ENCODE measurements around the gene DDO.
"Not testable (repeated sequence)": the region's sequence is repeated elsewhere in the genome, so short reads cannot be mapped to it uniquely, and the experiment has no call there.

Gene DDO

GRCh38 chr6:110369066-110369465 is 46.3 kb downstream of the DDO start:
- no peak for DNase-seq

- DNase-seq: no peak
Measured at GRCh38 chr6:110368284-110368683, 47.1 kb downstream of the DDO start.

GRCh38 chr6:110367825-110368224 is 47.5 kb downstream of the DDO start:
- DNase-seq: no peak

GRCh38 chr6:110366975-110367374 is 48.4 kb downstream of the DDO start:
- DNase-seq: no peak

- DNase-seq: no peak
Measured at GRCh38 chr6:110366256-110366655, 49.1 kb downstream of the DDO start.

- no peak for DNase-seq
Measured at GRCh38 chr6:110364364-110365105, 50.8 kb downstream of the DDO start.

- DNase-seq: no peak
Measured at GRCh38 chr6:110363748-110364147, 51.6 kb downstream of the DDO start.

GRCh38 chr6:110360676-110361075 is 54.7 kb downstream of the DDO start:
- DNase-seq: no peak

- DNase-seq: no peak
Measured at GRCh38 chr6:110359556-110359955, 55.8 kb downstream of the DDO start.

- DNase-seq: peak in 5 of 56 donors; percentile 16 to 65 (median 20)
Measured at GRCh38 chr6:110358553-110359160, 56.7 kb downstream of the DDO start.

- peak in 4 of 56 donors; percentile 7 to 39 (median 22) for DNase-seq
Measured at GRCh38 chr6:110357664-110358552, 57.5 kb downstream of the DDO start, which contains the start of gene METTL24. Gene METTL24, minus strand, starts transcription at chr6:110358349. Its CDS starts 77 bp downstream, at chr6:110358272.

GRCh38 chr6:110357298-110357663 is 58.1 kb downstream of the DDO start:
- DNase-seq: no peak

GRCh38 chr6:110356778-110357177 is 58.6 kb downstream of the DDO start:
- DNase-seq: no peak

GRCh38 chr6:110355727-110356126 is 59.6 kb downstream of the DDO start:
- peak in 12 of 56 donors; percentile 11 to 66 (median 25) for DNase-seq

GRCh38 chr6:110355022-110355421 is 60.4 kb downstream of the DDO start:
- DNase-seq: no peak

GRCh38 chr6:110354153-110354552 is 61.2 kb downstream of the DDO start:
- DNase-seq: no peak

GRCh38 chr6:110353457-110354001 is 61.8 kb downstream of the DDO start:
- DNase-seq: no peak

GRCh38 chr6:110352563-110353262 is 62.7 kb downstream of the DDO start:
- no peak for DNase-seq

- DNase-seq: no peak
Measured at GRCh38 chr6:110351986-110352385, 63.4 kb downstream of the DDO start.

- no peak for DNase-seq
Measured at GRCh38 chr6:110351546-110351945, 63.8 kb downstream of the DDO start.

GRCh38 chr6:110350593-110350992 is 64.8 kb downstream of the DDO start:
- DNase-seq: not testable (repeated sequence)
